GM23338 (cell line): Measurements from ENCODE around the gene CSNK1A1L. TPM values are rescaled to one million over a fixed set of nuclear protein-coding genes. Genes with fewer than 3 reads are reported as not detected.

Experiments
- ATAC-seq: fragments of 200-7000 bp; cut with Tn5 transposase; 3 replicates; pipeline ENCODE4 v1.9.1; 2020
- DNase-seq: peaks from one replicate; pipeline ENCODE4 v3.0.0-alpha.2; 2015; ENCODE audit warnings: low spot score
- H2AFZ ChIP-seq: fragments of 200-600 bp; sonication (generic); 2 replicates; pipeline ENCODE4 v1.8.0; 2016; ENCODE audit warnings: antibody characterized with exemption, mild to moderate bottlenecking, moderate library complexity
- H3F3A ChIP-seq: fragments of 200-600 bp; sonication (generic); replicated peaks from 2 replicates; pipeline ENCODE4 v1.8.0; 2017; ENCODE audit warnings: antibody characterized with exemption, mixed run types, low read depth
- H3K27ac ChIP-seq: fragments of 200-600 bp; sonication (generic); 2 replicates; pipeline ENCODE4 v1.6.1; 2016; ENCODE audit warnings: low read depth
- H3K27me3 ChIP-seq: fragments of 200-600 bp; sonication (generic); 2 replicates; pipeline ENCODE4 v1.8.0; 2016; ENCODE audit warnings: mild to moderate bottlenecking, mixed run types, moderate library complexity; ENCODE audit not compliant: insufficient read depth
- H3K36me3 ChIP-seq: fragments of 200-600 bp; sonication (generic); 2 replicates; pipeline ENCODE4 v1.8.0; 2016; ENCODE audit warnings: mild to moderate bottlenecking; ENCODE audit not compliant: insufficient read depth
- H3K4me1 ChIP-seq: fragments of 200-600 bp; sonication (generic); 2 replicates; pipeline ENCODE4 v1.8.0; 2016; ENCODE audit warnings: mild to moderate bottlenecking, moderate library complexity; ENCODE audit not compliant: insufficient read depth
- H3K4me2 ChIP-seq: fragments of 200-600 bp; sonication (generic); 2 replicates; pipeline ENCODE4 v1.7.1; 2017; ENCODE audit warnings: mixed run types
- H3K4me3 ChIP-seq: fragments of 200-600 bp; sonication (generic); 2 replicates; pipeline ENCODE4 v1.6.1; 2016; ENCODE audit warnings: mixed run types
- H3K79me2 ChIP-seq: fragments of 200-600 bp; sonication (generic); replicated peaks from 2 replicates; pipeline ENCODE4 v1.8.0; 2017; ENCODE audit warnings: mild to moderate bottlenecking; ENCODE audit not compliant: insufficient read depth
- H3K9me2 ChIP-seq: fragments of 200-600 bp; sonication (generic); 2 replicates; pipeline ENCODE4 v1.8.0; 2017; ENCODE audit not compliant: insufficient read depth
- H4K20me1 ChIP-seq: fragments of 200-600 bp; sonication (generic); replicated peaks from 2 replicates; pipeline ENCODE4 v1.8.0; 2017; ENCODE audit warnings: mild to moderate bottlenecking; ENCODE audit not compliant: insufficient read depth
- H3K27ac Mint-ChIP-seq: 2 replicates; pipeline ENCODE4 v1.8.0; 2020; ENCODE audit warnings: inconsistent platforms, mild to moderate bottlenecking, moderate library complexity, mixed read lengths
- H3K27me3 Mint-ChIP-seq: 3 replicates; pipeline ENCODE4 v1.8.0; 2022; ENCODE audit warnings: low read depth, mild to moderate bottlenecking, moderate library complexity, mixed read lengths, inconsistent platforms; ENCODE audit not compliant: insufficient read depth, poor library complexity
- H3K36me3 Mint-ChIP-seq: 3 replicates; pipeline ENCODE4 v1.8.0; 2021; ENCODE audit warnings: low read depth, mild to moderate bottlenecking, inconsistent platforms, moderate library complexity, mixed read lengths
- H3K4me1 Mint-ChIP-seq: 3 replicates; pipeline ENCODE4 v1.8.0; 2020; ENCODE audit warnings: mild to moderate bottlenecking, inconsistent platforms, mixed read lengths
- H3K4me3 Mint-ChIP-seq: 3 replicates; pipeline ENCODE4 v1.8.0; 2021; ENCODE audit warnings: moderate library complexity, mild to moderate bottlenecking, inconsistent platforms, mixed read lengths
- H3K9me3 Mint-ChIP-seq: 3 replicates; pipeline ENCODE4 v1.8.0; 2020; ENCODE audit warnings: moderate library complexity, mild to moderate bottlenecking, inconsistent platforms, mixed read lengths
- CREB1 ChIP-seq: fragments of 250-450 bp; sonication (Bioruptor Pico); IDR thresholded peaks from 2 replicates; pipeline ENCODE4 v1.5.0; 2020; ENCODE audit warnings: low read depth, mild to moderate bottlenecking, moderate library complexity
- CTCF ChIP-seq, 2 experiments: fragments of 200-600 bp in 1 of 2; sonication (generic) in 1 of 2; conservative IDR thresholded peaks; 2 replicates each; pipeline versions ENCODE4 v1.5.1 to v1.6.1; 2016 to 2017; ENCODE audit warnings: antibody characterized with exemption in 2 of 2, low read depth in 2 of 2, mild to moderate bottlenecking in 2 of 2, moderate library complexity in 1 of 2
- EZH2 ChIP-seq: fragments of 200-600 bp; sonication (generic); IDR thresholded peaks from one replicate; pipeline ENCODE4 v1.8.0; 2017; ENCODE audit warnings: antibody characterized with exemption, mild to moderate bottlenecking, low read depth; ENCODE audit not compliant: unreplicated experiment
- EZH2phosphoT487 ChIP-seq: fragments of 200-600 bp; sonication (generic); IDR thresholded peaks from one replicate; pipeline ENCODE4 v1.8.1; 2018; ENCODE audit warnings: antibody characterized with exemption; ENCODE audit not compliant: unreplicated experiment
- JUNB ChIP-seq: IDR thresholded peaks from one replicate; pipeline ENCODE4 v1.6.1; 2016; ENCODE audit warnings: antibody characterized with exemption; ENCODE audit not compliant: unreplicated experiment
- POLR2AphosphoS5 ChIP-seq: IDR thresholded peaks from 2 replicates; pipeline ENCODE4 v1.6.1; 2016; ENCODE audit warnings: antibody characterized with exemption, low read depth
- REST ChIP-seq: IDR thresholded peaks from one replicate; pipeline ENCODE4 v1.6.1; 2018; ENCODE audit warnings: antibody characterized with exemption; ENCODE audit not compliant: unreplicated experiment
- STAT1 ChIP-seq: IDR thresholded peaks from one replicate; pipeline ENCODE4 v1.6.1; 2016; ENCODE audit warnings: antibody characterized with exemption; ENCODE audit not compliant: unreplicated experiment
- ZNF114 ChIP-seq: fragments of 250-450 bp; sonication (Bioruptor Pico); IDR thresholded peaks from 2 replicates; pipeline ENCODE4 v1.5.0; 2020; ENCODE audit warnings: mild to moderate bottlenecking, moderate library complexity
- ZNF331 ChIP-seq: fragments of 250-450 bp; sonication (Bioruptor Pico); IDR thresholded peaks from 2 replicates; pipeline ENCODE4 v1.5.0; 2020; ENCODE audit warnings: low read depth, mild to moderate bottlenecking, moderate library complexity
- polyA plus RNA-seq: library from polyadenylated mRNA; unstranded; fragments of >200 nt; fragmentation: Nextera tagmentation; extraction: Ambion mirVana; gene quantifications from 2 replicates; pipeline ENCODE4 v1.2.1, GENCODE V29; 2016
- total RNA-seq: library from RNA; depleted of rRNA; stranded (reverse); fragments of >200 nt; shearing (Covaris generic); gene quantifications from 2 replicates; pipeline ENCODE4 v1.2.3, GENCODE V29; 2014
- TF ChIP-seq, protein P1 (sequence below): IDR thresholded peaks from 2 replicates; pipeline ENCODE4 v1.6.1; 2016; ENCODE audit warnings: antibody characterized with exemption

CSNK1A1L gene
- total and polyA plus RNA-seq, 2 experiments from 2014 or later = not detected

DNA sequence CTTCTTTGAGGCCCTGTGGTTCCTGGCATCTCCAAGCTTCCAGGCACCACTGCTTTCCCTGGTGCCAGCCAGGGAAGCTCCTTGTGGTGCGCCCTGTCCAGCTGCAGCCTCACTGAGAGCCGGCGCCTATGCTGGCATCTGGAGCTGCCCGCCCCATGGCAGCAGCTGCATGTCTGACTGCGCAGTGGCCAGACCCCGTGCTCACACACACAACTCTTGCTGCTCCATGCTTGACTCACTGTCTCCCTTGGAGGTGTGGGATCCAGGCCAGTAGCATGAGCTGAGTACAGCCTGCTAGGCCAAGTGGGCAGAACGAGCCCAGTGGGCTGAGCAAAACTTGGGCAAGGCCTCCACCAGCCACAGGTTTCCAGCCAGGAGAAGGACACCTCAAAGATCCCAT is 34.5 kb downstream of the CSNK1A1L start:
- H2AFZ ChIP-seq = no peak overlapping the region
- H3K9me3 Mint-ChIP-seq = no peaks in the 10 kb centered on the region; the same call in 2 of the 3 replicates
- no peak overlapping the region for H3K27ac ChIP-seq
- no peak for ATAC-seq
- TF ChIP-seq ZNF331 (CRISPR knock-in tag) (no peak), EZH2 (no peak), CREB1 (no peak), STAT1 (no peak), JUNB (no peak), POLR2AphosphoS5 (no peak), ZNF114 (CRISPR knock-in tag) (no peak)
- TF ChIP-seq, protein P1, sequence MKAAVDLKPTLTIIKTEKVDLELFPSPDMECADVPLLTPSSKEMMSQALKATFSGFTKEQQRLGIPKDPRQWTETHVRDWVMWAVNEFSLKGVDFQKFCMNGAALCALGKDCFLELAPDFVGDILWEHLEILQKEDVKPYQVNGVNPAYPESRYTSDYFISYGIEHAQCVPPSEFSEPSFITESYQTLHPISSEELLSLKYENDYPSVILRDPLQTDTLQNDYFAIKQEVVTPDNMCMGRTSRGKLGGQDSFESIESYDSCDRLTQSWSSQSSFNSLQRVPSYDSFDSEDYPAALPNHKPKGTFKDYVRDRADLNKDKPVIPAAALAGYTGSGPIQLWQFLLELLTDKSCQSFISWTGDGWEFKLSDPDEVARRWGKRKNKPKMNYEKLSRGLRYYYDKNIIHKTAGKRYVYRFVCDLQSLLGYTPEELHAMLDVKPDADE = no peak
- no peaks in the 10 kb centered on the region for H3F3A ChIP-seq
- no peak overlapping the region for H3K27ac Mint-ChIP-seq
- no peaks in the 10 kb centered on the region for H3K27me3 ChIP-seq
- H3K4me1 Mint-ChIP-seq = peaks cover 8% of the 10 kb centered on the region
- H3K79me2 ChIP-seq = no peaks in the 10 kb centered on the region
- peaks cover 6% of the 10 kb centered on the region; the same call in 1 of the 2 replicates for H3K4me1 ChIP-seq
- no peaks in the 10 kb centered on the region for H3K9me2 ChIP-seq
- H3K4me3 ChIP-seq = no peak overlapping the region
- no peaks in the 10 kb centered on the region for H3K36me3 ChIP-seq
- H3K4me2 ChIP-seq = no peak overlapping the region
- peaks cover 2% of the 10 kb centered on the region for H3K27me3 Mint-ChIP-seq
- no peaks in the 10 kb centered on the region for H3K36me3 Mint-ChIP-seq
- no peaks in the 10 kb centered on the region for H4K20me1 ChIP-seq
- DNase-seq = no peak
- H3K4me3 Mint-ChIP-seq = no peak overlapping the region

GRCh38 chr13:37070145-37070695 is 35.2 kb downstream of the CSNK1A1L start:
- Histone ChIP-seq H3K27me3 (no peaks in the 10 kb centered on the region), H2AFZ (no peak overlapping the region; the same call in 1 of the 2 replicates), H3K27ac (no peak overlapping the region), H3K4me1 (peaks cover 12% of the 10 kb centered on the region; the same call in 1 of the 2 replicates), H3K9me2 (no peaks in the 10 kb centered on the region), H3K4me3 (no peak overlapping the region), H3F3A (no peaks in the 10 kb centered on the region), H3K36me3 (no peaks in the 10 kb centered on the region), H3K79me2 (no peaks in the 10 kb centered on the region), H4K20me1 (no peaks in the 10 kb centered on the region), H3K4me2 (no peak overlapping the region)
- Mint-ChIP-seq H3K4me1 (peaks cover 11% of the 10 kb centered on the region), H3K36me3 (no peaks in the 10 kb centered on the region), H3K27me3 (peaks cover 2% of the 10 kb centered on the region), H3K27ac (no peak overlapping the region), H3K9me3 (no peaks in the 10 kb centered on the region; the same call in 2 of the 3 replicates), H3K4me3 (no peak overlapping the region)
- ATAC-seq (no peak), DNase-seq (no peak)
- no peak for TF ChIP-seq EZH2
- TF ChIP-seq, protein P1 = no peak
- TF ChIP-seq ZNF114 (CRISPR knock-in tag) = no peak
- no peak for TF ChIP-seq EZH2phosphoT487
- no peak for TF ChIP-seq JUNB
- no peak for TF ChIP-seq REST
- no peak for TF ChIP-seq CTCF (conservative IDR thresholded peaks at IDR 0.05; ENCODE audit: low read depth in 2 of 2)
- TF ChIP-seq ZNF331 (CRISPR knock-in tag) = no peak
